ENCODE results near the gene TFDP2.

- TF ChIP-seq YY1 (IDR thresholded peaks at IDR 0.05; ENCODE audit: extremely low read depth, insufficient replicate concordance, low read depth, low read length), result no peak
- TF ChIP-seq CTCF (IDR thresholded peaks at IDR 0.05 in 2 of 3, conservative IDR thresholded peaks at IDR 0.05 in 1 of 3; ENCODE audit: borderline replicate concordance in 1 of 3, insufficient read depth in 1 of 3, low read depth in 2 of 3, low read length in 2 of 3), result no peak
- no peak for TF ChIP-seq POLR2A (IDR thresholded peaks at IDR 0.05; ENCODE audit: borderline replicate concordance, extremely low read depth, insufficient read depth, insufficient read length)
- no peak for TF ChIP-seq ATF3 (IDR thresholded peaks at IDR 0.05)
Observed at GRCh38 chr3:142095841-142096240, 53.5 kb downstream of the TFDP2 start.

Measured in HCT116 (cell line).